ENCODE results near the gene NRM. TPM values are rescaled to one million over a fixed set of nuclear protein-coding genes. Genes with fewer than 3 reads are reported as not detected.

The NRM gene
- total RNA-seq, 1 donor from 2014 or later, result 3.7 TPM

DNA sequence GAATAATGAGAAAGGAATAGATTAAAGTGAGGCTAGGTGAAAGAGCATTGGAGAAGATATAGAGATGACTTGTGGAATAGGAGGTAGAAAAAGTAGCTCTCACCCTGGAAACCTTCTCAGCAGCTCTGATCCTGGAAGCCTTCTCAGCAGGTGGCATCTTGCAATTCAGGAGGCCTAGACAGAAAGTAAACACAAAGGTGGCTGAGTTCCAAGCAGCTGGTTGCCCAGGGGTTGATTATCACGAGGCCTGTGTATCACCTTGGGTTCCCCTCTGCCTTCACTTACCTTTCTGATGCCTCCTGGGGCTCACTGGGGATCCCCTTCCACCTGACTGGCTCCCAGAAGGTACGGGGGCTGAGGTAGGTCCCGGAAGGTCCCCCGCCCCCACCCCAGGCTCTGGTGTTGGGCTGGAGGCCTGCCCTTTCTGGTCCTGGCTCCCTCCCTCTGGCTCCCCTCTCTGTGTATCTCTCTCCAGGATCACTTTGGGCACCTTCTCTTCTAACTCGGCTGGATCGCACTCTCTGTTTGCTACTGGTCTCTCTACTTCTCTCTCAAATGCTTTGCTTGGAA lies 16.6 kb upstream of the NRM start:
- TF ChIP-seq, protein P1, sequence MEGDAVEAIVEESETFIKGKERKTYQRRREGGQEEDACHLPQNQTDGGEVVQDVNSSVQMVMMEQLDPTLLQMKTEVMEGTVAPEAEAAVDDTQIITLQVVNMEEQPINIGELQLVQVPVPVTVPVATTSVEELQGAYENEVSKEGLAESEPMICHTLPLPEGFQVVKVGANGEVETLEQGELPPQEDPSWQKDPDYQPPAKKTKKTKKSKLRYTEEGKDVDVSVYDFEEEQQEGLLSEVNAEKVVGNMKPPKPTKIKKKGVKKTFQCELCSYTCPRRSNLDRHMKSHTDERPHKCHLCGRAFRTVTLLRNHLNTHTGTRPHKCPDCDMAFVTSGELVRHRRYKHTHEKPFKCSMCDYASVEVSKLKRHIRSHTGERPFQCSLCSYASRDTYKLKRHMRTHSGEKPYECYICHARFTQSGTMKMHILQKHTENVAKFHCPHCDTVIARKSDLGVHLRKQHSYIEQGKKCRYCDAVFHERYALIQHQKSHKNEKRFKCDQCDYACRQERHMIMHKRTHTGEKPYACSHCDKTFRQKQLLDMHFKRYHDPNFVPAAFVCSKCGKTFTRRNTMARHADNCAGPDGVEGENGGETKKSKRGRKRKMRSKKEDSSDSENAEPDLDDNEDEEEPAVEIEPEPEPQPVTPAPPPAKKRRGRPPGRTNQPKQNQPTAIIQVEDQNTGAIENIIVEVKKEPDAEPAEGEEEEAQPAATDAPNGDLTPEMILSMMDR (IDR thresholded peaks at IDR 0.05; ENCODE audit: borderline replicate concordance), result no peak
- DNase-seq, result no peak
- Histone ChIP-seq H3K27ac (replicated peaks) (no peak overlapping the region), H3K4me3 (no peak overlapping the region), H3K9me3 (replicated peaks) (no peaks in the 10 kb centered on the region), H3K4me1 (peaks cover 9% of the 10 kb centered on the region), H3K27me3 (ENCODE audit: low read depth) (no peaks in the 10 kb centered on the region), H3K36me3 (peaks cover 79% of the 10 kb centered on the region)
- intact Hi-C loops (cut with micrococcal nuclease), result no loop called here

DNA sequence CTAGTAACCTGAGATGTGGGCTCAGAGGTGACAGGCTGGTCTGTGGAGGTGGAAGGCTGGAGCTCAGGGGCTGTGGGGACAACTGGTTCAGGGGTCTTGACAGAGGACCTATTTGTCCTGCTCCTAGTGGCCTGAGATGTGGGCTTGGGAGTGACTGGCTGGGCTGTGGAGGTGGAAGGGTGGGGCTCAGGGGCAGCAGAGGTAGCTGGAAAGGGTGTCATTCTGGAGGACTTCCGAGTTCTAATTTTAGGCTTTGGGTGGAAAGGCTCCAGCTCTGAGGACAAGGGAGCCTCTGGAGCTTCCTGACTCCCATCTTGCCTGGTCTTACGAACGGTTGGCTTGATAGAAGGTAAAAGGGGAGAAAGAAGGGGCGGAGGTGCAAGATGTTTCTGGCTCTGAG lies 14.8 kb upstream of the NRM start:
- no peak for DNase-seq
- Histone ChIP-seq H3K9me3 (replicated peaks) (no peaks in the 10 kb centered on the region), H3K4me1 (peaks cover 9% of the 10 kb centered on the region), H3K36me3 (peaks cover 67% of the 10 kb centered on the region), H3K27me3 (ENCODE audit: low read depth) (no peaks in the 10 kb centered on the region), H3K27ac (replicated peaks) (peak overlapping the region; percentile 33), H3K4me3 (no peak overlapping the region)
- intact Hi-C loops (cut with micrococcal nuclease), result no loop called here
- TF ChIP-seq, protein P1 (IDR thresholded peaks at IDR 0.05; ENCODE audit: borderline replicate concordance), result no peak

DNA sequence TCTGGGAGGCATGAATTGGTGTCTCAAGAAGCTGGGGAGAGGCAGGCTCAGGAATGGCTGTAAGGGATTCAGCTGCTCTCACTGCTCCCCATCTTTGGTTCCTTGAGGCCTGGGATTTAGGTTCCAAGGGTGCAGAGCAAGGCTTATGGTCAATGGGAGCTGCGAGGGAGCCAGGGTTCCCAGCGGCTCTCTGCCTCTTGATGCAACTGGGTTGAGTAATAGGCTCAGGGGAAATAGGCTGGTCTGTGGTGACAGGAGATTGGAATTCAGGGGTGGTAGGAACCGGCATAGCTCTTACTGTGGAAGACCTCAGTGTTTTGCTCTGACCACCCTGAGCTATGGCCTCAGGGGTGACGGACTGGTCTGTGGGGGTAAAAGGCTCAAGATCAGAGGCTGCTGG lies 13.0 kb upstream of the NRM start:
- Histone ChIP-seq H3K27me3 (ENCODE audit: low read depth) (no peaks in the 10 kb centered on the region), H3K36me3 (peaks cover 61% of the 10 kb centered on the region), H3K27ac (replicated peaks) (no peak overlapping the region), H3K9me3 (replicated peaks) (no peaks in the 10 kb centered on the region), H3K4me3 (no peak overlapping the region), H3K4me1 (peaks cover 19% of the 10 kb centered on the region)
- intact Hi-C loops (cut with micrococcal nuclease), result no loop called here
- DNase-seq, result no peak
- TF ChIP-seq, protein P1 (IDR thresholded peaks at IDR 0.05; ENCODE audit: borderline replicate concordance), result no peak

DNA sequence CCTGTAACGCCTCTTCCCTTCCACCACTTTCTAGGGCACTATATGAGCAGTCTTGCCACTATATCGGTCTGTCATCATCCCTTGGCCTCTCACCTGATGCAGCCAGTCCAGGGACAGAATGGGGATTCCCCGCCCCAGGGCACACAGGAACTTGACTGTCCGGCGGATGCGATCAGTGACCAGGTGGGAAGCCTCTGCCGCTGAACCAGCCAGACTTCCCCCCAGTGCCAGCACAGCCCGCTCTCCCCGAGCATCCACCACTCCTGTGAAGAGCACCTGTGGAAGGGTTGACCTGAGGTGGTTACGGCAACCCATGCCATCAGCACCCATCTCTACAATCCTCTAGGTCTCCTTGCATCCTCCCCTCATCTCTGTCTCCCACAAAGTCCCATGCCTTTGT lies 12.2 kb upstream of the NRM start:
- no peak for DNase-seq
- H3K4me1 ChIP-seq, result peaks cover 19% of the 10 kb centered on the region
- no peak overlapping the region for H3K4me3 ChIP-seq
- H3K36me3 ChIP-seq, result peaks cover 56% of the 10 kb centered on the region
- H3K27ac ChIP-seq (replicated peaks), result no peak overlapping the region
- H3K9me3 ChIP-seq (replicated peaks), result no peaks in the 10 kb centered on the region
- TF ChIP-seq, protein P1 (IDR thresholded peaks at IDR 0.05; ENCODE audit: borderline replicate concordance), result no peak
- intact Hi-C loops (cut with micrococcal nuclease), result no loop called here
- no peaks in the 10 kb centered on the region for H3K27me3 ChIP-seq (ENCODE audit: low read depth)

DNA sequence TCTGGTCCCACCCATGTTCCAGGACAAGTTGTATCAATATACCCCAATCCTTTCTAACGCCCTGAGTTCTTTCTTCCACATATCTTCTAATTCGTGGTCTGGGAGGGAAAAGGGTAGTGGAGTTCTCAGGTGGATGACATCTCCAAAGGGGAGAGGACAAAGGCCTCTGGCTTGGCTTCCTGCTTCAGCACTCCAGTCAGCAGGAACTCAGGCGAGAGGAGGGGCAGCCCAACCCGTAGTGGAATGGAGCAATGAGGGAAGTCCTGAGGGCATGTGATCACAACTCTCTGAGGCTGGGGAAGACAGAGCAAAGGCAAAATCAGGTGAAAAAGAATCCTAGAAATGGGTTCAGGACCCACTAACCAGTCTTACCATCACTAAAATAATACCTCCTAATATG lies 9.6 kb upstream of the NRM start:
- intact Hi-C loops (cut with micrococcal nuclease), result no loop called here
- H3K36me3 ChIP-seq, result peaks cover 29% of the 10 kb centered on the region
- no peaks in the 10 kb centered on the region for H3K9me3 ChIP-seq (replicated peaks)
- H3K4me3 ChIP-seq, result no peak overlapping the region
- H3K27ac ChIP-seq (replicated peaks), result peak overlapping the region; percentile 27
- H3K4me1 ChIP-seq, result peaks cover 12% of the 10 kb centered on the region
- no peak for DNase-seq
- H3K27me3 ChIP-seq (ENCODE audit: low read depth), result no peaks in the 10 kb centered on the region
- TF ChIP-seq, protein P1 (IDR thresholded peaks at IDR 0.05; ENCODE audit: borderline replicate concordance), result no peak
